ENCODE data around the gene FBLN5.

The FBLN5 gene

GRCh38 chr14:91919814-91920213 is 27.7 kb downstream of the FBLN5 start:
- H3K4me1 ChIP-seq (ENCODE audit: insufficient read depth, low read length, severe bottlenecking), result no peaks in the 10 kb centered on the region
- H2AFZ ChIP-seq (ENCODE audit: low read length), result no peak overlapping the region
- H3K9me2 ChIP-seq (ENCODE audit: low read depth, low read length), result no peaks in the 10 kb centered on the region
- no peaks in the 10 kb centered on the region for H3F3A ChIP-seq (ENCODE audit: insufficient read depth, low read length)
- H3K79me2 ChIP-seq (ENCODE audit: insufficient read depth, low read length), result no peaks in the 10 kb centered on the region
- H3K4me3 ChIP-seq (ENCODE audit: low read depth, low read length, poor library complexity, severe bottlenecking), result no peak overlapping the region
- H3K36me3 ChIP-seq (ENCODE audit: insufficient read depth, low read length), result no peaks in the 10 kb centered on the region
- TF ChIP-seq EZH2 (IDR thresholded peaks at IDR 0.05; ENCODE audit: borderline replicate concordance, low read length) (no peak), CTCF (IDR thresholded peaks at IDR 0.05; ENCODE audit: low read length) (no peak)
- no peak overlapping the region for H3K4me2 ChIP-seq (ENCODE audit: low read length)
- no peaks in the 10 kb centered on the region for H3K27me3 ChIP-seq (ENCODE audit: insufficient read depth, low read length)
- H3K9ac ChIP-seq (ENCODE audit: low read length), result no peak overlapping the region
- no peak overlapping the region for H3K27ac ChIP-seq (ENCODE audit: low read depth, low read length, poor library complexity, severe bottlenecking)
- no peaks in the 10 kb centered on the region for H4K20me1 ChIP-seq (ENCODE audit: insufficient read depth, low read length)
- no peaks in the 10 kb centered on the region for H3K9me3 ChIP-seq (ENCODE audit: low read length)

DNA sequence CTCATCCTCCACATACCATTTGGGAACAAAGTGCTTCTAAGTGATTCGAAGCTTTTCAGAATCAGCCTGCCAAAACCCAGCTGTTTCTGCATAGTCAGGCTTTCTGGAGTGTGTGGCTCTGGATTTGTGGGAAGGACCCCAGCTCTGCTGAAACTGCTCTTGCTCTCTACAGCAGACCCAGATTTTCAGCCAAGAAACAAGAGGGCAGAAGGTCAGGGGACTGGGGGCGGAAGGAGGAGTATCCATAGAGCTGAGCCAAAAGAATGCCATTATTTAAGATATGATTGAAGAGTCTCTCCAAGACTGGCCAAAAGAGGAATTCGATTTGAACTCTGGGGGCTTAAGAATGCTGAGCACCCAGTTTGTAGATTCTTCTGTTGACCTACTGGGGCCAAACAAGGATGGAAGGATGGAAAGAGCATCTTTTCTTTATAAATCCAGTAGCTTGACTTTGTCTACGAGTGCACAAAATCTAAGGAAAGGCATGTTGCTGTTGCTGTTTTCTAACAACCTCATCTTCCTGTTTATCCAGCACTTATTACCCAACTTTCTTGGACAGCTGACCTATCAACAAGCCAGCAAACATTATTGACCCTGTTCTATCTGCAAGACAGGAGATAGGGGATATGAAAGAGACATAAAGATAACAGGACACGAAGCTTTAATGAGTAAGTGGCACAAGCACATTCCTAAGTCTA is 29.2 kb downstream of the FBLN5 start:
- Histone ChIP-seq H3K4me1 (ENCODE audit: insufficient read depth, low read length, severe bottlenecking) (no peaks in the 10 kb centered on the region), H3K9me3 (ENCODE audit: low read length) (no peaks in the 10 kb centered on the region), H3K27me3 (ENCODE audit: insufficient read depth, low read length) (no peaks in the 10 kb centered on the region), H3K4me3 (ENCODE audit: low read depth, low read length, poor library complexity, severe bottlenecking) (no peak overlapping the region), H3K79me2 (ENCODE audit: insufficient read depth, low read length) (no peaks in the 10 kb centered on the region), H3K36me3 (ENCODE audit: insufficient read depth, low read length) (no peaks in the 10 kb centered on the region), H3K4me2 (ENCODE audit: low read length) (no peak overlapping the region), H3K9ac (ENCODE audit: low read length) (no peak overlapping the region), H3K9me2 (ENCODE audit: low read depth, low read length) (no peaks in the 10 kb centered on the region), H2AFZ (ENCODE audit: low read length) (no peak overlapping the region), H3F3A (ENCODE audit: insufficient read depth, low read length) (no peaks in the 10 kb centered on the region), H4K20me1 (ENCODE audit: insufficient read depth, low read length) (no peaks in the 10 kb centered on the region), H3K27ac (ENCODE audit: low read depth, low read length, poor library complexity, severe bottlenecking) (no peak overlapping the region)
- TF ChIP-seq CTCF (IDR thresholded peaks at IDR 0.05; ENCODE audit: low read length) (no peak), EZH2 (IDR thresholded peaks at IDR 0.05; ENCODE audit: borderline replicate concordance, low read length) (no peak)

DNA sequence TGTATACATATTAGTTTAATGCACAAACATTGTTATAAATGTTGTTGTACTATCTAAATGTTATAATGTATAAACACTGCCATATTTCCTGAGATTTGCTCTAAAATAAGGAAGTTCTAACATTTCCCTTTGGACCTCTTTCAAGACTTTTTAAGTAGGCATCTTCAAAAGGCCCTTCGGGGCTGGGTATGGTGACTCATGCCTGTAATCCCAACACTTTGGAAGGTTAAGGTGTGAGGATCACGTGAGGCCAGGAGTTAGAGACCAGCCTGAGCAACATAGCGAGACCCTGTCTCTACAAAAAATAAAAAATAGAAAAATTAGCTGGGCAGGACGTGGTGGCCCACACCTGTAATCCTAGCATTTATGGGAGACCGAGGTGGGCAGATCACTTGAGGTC is 35.5 kb downstream of the FBLN5 start:
- Histone ChIP-seq H3F3A (ENCODE audit: insufficient read depth, low read length) (no peaks in the 10 kb centered on the region), H3K4me3 (ENCODE audit: low read depth, low read length, poor library complexity, severe bottlenecking) (no peak overlapping the region), H4K20me1 (ENCODE audit: insufficient read depth, low read length) (no peaks in the 10 kb centered on the region), H3K4me1 (ENCODE audit: insufficient read depth, low read length, severe bottlenecking) (peaks cover 12% of the 10 kb centered on the region), H3K36me3 (ENCODE audit: insufficient read depth, low read length) (no peaks in the 10 kb centered on the region), H3K27ac (ENCODE audit: low read depth, low read length, poor library complexity, severe bottlenecking) (peak overlapping the region; percentile 41), H3K27me3 (ENCODE audit: insufficient read depth, low read length) (no peaks in the 10 kb centered on the region), H2AFZ (ENCODE audit: low read length) (peak overlapping the region; percentile 74; the same call in 1 of the 2 replicates), H3K9me2 (ENCODE audit: low read depth, low read length) (no peaks in the 10 kb centered on the region), H3K4me2 (ENCODE audit: low read length) (peak overlapping the region; percentile 28; the same call in 1 of the 2 replicates), H3K79me2 (ENCODE audit: insufficient read depth, low read length) (no peaks in the 10 kb centered on the region), H3K9me3 (ENCODE audit: low read length) (no peaks in the 10 kb centered on the region), H3K9ac (ENCODE audit: low read length) (no peak overlapping the region; the same call in 1 of the 2 replicates)
- TF ChIP-seq EZH2 (IDR thresholded peaks at IDR 0.05; ENCODE audit: borderline replicate concordance, low read length) (no peak), CTCF (IDR thresholded peaks at IDR 0.05; ENCODE audit: low read length) (no peak)

Data from OCI-LY1 (cell line).